ENCODE data around the gene ANKH.

Gene ANKH

DNA sequence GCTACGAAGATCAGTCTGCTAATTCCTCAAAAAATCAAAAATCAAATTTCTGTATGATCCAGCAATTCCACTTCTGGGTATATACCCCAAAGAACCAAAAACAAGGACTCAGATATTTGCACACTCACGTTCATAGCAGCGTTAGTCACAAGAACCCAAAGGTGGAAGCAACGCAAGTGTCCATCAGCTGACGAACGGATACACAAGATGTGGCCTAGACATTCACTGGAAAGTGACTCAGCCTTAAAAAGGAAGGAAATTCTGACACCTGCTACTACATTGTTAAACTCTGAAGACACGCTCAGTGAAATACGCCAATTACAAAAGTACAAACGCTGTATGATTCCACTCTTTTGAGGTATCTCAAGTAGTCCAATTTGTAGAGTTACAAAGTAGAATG is 113.7 kb downstream of the ANKH start:
- no peak for DNase-seq

DNA sequence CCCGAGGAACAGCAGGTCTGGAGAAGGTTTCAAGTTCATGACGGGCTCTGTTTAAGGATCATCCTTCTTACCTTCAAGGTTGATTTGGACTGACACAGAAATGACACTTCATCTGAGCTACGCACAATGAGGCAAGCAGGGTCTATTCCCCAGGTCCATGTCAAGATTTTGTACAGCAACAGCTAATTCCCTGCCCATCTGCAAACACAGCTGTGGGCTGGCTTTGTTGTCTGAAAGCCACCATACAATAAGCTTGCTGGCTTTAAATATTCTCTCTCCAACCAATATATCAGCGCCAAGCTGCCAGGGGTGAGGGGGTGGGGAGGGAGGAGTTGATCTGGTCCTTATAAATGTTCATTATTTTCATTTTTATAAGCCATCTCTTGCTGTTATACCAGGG is 115.1 kb downstream of the ANKH start:
- DNase-seq, result no peak

DNA sequence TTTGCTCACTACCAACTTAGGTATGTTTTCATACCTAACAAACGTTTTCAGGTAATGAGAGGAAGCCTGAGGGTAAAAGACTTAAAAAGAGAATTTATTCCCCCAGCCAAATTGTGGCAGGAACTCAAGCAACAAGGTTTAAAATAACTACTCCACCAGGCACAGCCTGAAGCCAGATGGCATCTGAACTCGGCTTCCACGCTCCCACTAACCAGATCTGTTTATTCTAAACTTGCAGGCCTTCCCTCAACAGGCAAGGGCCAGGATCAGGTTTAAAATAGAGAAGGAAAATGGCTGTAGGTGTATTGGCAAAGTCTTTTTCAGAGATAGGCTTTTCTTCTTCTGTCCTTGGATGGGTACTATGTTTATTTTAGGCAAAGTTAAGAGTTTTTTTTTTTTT is 117.6 kb downstream of the ANKH start:
- peak; percentile 61 to 88 for DNase-seq

DNA sequence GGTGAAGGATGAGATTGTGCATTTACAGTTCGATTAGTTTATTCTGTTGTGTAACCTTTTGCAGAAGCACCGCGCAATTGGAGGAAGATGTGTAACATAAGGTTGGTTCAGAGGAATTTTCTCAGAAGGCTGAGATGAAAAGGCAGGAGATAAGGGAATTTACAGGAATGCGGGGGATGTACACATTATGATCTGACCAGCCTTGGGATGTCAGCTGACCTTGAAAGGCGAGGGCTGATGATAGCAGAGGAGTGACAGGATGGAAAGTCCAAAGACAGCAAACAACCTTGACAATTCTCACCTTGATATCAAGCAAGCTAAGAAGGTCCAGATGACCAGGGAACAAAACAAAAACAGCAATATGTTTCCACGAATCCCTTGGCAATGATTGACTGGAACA is 118.3 kb downstream of the ANKH start:
- DNase-seq, result no peak

DNA sequence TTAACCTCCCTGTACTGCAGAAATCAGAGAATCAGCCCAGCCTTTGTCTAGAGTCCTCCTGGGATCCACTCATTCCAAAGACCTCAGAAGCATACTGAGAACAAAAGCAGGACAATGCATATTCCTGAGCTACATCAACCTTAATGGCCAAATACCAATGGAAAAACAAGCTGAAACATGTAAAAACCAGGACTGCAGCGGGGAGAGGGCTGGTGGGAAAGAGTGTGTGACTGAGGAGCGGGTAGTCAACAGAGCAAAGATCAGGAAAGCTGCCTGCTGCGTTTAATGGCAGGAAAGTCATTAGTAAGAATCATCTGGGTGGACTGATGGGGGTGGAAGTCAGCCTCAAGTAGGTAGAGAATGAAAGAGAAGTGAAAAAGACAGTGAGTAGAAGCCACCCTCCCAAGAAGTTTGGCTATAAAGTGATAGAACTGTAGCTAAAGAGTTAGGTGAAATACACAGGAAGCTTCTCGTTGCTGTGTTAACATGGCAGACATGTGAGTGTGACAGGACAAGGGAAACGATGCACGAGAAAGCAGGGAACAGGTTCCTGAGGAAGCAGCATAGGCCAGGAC is 119.0 kb downstream of the ANKH start:
- DNase-seq, result no peak

DNA sequence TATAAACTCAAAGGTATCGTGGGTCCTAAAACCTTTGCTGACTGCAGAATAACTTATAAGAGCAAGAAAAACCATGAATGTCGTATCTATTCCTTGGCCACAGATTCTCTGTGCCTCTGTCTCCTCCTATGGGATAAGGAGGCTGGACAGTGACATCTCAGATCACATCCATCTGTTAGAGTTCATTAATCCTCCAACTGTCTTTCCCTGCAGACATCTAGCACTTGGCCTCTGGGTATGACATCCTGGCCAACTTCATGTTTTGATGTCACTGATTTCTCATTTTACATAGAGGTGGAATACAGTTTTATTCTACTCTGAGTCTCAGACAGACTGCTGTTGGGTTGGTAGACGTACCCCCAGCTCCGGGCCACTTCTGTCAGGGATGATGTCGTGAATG is 120.9 kb downstream of the ANKH start:
- no peak for DNase-seq

DNA sequence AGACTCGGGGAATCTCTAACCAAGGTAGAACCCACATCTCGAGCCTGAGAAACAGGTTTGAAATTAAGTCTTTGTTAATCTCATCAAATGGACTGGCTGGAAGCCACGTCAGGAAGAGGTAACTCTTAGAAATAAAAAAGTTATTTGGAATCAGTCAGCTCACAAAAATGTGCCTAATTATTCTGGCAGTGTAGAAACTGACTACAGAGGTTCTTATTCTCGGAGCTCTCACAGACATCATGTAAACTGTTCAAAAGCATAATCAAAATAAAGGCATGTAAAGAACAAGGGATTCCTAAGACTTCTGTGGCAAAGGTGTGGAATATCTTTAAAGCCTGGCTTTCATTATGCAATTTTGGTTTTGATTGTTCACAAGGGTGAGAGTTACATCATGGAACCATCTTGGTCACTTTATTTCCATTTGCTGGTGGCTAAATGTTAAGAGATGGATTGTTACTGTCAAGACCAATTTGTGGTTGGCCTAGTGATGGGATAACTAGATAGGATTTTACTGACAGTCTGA is 121.9 kb downstream of the ANKH start:
- no peak for DNase-seq

DNA sequence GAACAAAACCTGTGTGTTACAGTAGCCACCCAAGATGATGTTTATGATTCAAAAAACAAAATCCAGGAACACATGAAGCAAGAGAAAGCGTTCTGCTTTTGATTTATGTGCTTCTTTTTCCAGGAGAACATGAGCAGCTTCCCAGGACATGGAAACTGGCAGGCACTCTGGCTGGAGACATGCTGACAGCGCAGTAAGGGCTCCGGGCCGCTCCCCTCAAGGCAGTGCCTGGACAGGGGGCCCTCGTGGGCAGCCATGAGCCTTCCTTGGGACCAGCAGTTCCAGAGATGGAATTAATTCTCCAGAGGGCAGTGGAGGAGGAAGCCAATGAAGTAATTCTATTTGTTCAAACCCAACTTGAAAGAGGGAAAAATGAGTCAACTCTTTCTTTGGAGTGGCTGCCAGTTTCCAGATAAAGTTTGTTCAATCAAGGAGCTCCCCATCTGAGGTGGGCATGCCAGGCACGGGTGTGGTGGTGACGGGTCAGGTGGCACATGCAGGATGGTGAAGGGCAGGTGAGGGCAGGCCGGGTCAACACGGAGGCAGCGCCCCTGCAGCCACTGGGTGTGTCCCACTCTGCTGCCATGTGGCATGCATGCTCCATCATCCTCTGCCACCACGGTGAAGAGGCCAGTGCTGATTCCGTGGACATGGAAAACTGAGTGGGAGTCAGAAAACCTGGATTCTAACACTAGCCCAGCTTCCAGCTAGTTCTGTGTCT is 123.2 kb downstream of the ANKH start:
- no peak for DNase-seq

DNA sequence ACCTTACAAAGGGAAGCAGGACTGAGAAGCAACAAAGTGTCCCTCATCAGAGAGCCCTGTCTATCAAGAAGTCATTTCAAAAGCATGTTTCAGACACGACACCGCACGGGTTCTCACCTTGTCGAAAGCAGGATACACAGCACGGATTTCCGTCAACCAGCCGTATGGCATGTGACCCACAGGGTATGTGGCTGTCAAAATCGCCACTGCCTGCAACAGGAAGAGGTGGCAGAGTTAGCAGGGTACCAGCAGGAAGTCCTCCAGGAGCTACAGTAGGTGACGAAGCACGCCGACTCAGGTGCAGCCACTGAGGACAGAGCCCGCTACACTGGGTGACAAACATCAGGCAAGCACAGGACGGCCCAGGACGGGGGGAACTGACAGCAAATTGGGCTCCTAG is 125.8 kb downstream of the ANKH start:
- DNase-seq, result no peak

DNA sequence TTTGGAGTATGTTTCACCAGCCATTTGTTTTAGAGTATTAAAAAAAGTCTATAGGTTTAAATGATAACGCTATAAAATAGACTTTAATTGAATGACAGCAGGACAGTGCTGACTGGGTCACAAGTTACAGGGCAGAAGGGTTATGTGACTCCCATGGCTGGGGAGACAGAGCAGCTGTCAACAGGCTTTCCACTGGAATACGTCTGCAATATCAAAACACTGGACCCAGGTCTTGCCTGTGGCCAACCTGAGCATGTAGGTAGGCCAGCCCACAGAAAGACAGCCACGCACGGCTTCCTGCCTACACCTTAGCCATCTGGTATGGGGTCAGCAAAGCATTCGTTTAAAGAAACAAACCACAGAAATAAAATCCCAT is 126.4 kb downstream of the ANKH start:
- no peak for DNase-seq

DNA sequence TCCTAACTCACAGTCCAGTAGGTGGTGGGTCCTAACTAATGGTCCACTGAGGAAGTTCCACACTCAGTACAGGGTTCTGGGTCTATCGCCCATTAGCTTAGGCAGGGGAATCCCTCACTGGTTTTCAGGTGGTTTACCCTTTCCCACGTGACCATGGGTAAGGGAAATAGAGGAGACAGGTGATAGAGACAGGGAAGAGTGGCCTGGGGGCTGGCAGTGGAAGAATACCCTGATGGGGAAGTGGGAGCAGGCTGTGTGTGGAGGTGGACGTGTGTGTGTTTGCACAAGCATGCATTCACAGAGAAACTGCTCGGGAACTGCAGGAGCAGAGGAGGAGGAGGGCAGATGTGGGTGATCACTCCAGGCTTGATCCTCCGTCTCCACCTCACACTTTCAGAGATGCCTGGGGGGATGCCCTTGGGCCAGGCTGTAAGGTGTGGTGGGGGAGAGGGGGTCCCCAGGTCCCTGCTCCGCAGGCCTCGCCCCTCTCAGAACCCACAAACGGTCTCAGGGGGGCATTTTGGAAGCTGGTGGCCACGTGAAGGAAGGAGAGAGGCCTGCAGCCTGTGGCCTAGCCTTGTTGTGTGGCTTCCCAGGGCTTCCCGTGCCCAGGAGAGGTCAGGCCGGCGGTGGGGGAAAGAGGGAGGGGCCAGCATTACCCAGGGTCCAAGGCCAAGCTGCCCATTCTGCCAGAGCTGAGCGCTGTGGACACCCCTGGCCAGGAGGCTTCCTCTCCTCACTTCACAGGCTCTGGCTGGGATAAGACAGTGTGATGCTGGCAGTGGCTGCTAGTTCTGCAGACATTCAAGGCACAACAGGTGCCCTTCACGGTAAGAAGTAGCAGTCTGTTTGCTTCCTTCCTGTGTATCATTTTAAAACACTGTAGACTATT is 127.0 kb downstream of the ANKH start:
- no peak for DNase-seq

DNA sequence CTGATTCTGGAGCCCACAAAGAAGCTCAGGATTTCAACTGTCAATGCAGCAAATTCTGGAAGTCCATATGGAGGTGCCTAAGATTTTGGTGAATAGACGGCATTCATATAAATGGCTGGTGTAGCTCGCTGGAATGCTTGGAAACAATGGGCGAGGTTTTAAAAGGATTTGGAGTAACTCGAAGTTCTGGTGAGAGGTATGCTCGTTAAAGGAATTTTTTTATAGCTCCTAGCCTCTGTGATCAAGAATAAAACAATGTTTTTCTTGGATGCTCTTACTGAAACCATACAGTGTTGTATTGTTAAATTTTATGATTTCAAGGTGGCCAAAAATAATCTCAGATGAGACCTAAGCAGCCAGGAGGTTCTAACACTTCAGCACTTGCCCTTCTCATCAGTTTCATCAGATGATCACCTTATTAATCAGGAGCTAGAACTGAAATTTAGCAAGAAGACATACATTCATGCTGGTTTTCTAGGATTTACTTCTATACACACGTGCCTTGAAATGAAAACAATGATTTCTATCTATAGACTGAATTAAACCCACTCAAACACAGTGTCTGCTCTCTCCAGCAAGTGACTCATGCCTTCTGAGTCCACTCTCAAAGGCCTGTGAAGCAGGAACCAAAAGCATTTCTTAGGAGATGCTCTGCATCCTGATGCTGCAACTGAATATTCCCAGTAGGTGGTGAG is 127.8 kb downstream of the ANKH start:
- DNase-seq, result no peak

DNA sequence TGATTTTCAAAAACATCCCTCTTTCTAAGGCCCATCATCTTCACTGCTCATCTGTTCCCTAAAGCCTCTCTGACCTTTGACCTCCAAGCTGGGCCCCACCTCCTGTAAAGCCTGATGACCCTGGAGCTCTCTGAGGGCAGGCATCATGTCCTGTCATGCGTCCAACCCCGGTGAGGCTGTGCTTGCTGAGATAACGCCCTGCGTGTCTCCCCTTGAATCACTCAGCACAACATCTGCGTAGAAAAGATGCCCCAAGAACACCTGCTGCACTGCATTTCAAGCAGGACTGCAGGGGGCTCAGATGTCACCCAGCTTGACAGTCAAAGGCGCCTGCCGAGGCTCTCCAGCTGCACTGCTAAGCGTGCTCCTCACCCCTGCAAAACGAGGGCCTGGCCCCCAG is 129.1 kb downstream of the ANKH start:
- DNase-seq, result no peak

DNA sequence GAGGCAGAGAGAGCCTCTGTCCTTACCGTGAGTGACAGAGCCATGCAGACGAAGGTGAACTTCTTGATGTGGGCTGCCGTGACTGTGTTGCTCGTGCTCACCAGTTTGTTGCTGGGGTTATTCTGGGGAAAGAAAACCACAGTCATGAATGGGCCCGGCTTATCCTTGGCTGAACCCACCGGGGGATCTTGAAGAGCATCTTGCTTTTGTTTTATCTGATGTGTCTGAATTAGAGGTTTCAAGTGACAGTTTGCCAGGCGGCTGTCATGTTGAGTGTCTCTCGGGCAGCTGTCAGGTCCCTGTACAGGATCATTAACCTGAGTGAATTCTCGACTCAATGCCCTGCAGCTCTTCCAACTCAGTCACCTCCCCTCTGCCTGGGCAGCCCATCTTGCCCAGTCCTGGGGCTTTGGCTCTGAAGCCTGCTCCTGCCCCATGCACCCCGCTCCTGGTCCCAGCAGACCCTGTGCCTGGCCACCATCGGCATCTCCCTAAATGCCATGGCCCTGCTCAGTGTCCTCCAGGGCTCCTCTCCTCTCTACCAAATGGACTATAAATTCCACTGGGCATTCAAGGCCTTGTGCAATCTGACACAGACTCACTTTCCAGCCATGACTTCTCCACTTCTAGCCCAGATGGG is 129.7 kb downstream of the ANKH start:
- DNase-seq, result no peak

DNA sequence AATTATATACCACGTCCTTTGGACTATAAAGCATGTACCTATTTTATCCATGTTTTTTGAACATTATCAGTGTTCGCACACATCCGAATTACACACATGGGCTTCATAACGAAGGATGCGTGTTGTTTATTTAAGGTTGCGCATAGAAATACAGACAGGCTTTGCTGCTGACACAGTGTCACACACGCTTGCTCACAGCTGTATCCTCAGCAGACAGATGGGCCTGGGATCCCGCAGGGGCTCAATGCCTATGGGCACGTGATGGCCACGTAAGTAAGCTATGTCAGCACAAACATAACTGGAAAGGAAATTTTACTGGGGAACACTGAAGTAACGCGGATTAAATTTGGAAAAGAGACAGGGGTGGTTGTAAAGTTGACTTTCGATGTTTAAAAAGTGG is 130.4 kb downstream of the ANKH start:
- DNase-seq, result no peak

DNA sequence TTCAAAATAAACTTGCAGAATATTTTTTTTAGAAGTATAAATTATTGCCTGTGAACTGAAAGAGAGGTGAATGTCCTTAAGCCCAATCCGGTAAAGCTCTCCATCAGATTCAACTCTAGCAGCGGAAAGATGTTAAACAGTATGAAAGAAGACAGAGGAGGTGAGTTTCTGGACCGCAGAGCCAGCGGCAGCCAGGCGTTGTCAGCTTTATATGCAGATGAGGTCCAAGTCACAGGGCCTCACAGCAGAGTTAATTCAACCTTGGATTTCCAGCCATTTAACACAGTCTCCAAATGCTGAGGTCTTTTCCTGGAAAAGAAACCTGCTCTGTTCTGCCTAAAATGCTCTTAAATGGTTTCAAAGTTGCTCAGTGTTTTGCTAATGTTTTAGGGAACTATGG is 131.6 kb downstream of the ANKH start:
- no peak for DNase-seq

DNA sequence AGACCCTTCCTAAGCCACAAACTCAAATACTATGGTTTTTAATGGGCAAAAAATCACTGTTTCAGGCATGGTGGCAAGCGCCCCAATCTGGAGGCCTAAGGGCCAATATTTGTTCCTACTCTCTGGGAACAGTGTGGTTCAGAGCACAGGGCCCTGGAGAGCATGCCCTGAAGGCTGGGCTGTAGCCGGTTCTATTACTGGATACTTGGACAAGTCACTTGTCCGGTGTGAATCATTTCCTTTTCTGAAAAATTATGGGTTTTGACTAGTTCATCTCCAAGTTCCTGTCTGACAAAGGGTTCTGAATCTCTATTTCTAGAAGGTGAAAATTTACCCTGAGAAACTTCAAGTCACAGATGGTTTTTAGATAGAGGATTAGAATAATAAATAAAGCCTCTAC is 132.0 kb downstream of the ANKH start:
- no peak for DNase-seq

DNA sequence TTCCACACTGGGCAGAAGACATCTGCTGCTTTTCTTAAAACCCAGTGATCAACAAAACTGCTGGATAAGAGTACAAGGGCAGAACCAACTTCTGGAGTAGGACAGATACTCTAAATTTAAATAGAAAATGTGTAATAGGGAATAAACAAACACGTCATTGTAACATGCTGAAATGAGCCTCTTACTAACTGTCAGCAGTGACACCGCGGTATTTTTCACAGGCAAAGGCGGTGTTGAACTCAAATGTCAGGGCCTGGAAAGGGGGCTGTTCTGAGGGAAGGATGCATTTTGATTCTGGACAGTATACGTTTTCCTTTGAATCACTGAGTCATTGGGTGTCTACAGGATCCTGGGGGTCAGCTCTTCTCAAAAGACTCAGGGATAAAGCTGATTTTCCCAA is 133.5 kb downstream of the ANKH start:
- DNase-seq, result no peak

DNA sequence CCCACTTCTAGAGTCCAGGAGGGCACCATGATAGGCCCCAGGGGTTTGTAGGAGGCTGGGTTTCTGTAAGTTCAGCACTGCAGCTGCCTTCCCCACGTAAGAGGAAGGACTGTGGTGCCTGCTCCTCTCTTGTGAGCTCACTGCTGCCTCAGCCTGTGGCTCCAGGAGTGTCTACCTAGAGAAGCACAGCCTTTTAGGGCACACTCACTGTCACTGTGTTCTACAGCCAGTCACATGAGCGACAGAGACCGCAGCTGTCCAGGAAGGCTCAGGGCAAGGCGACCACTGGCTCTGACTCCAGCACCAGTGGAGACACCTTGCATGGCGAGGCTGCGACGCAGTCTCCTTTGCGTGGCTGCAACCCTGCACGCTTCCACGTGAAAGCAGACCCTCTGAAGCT is 134.3 kb downstream of the ANKH start:
- no peak for DNase-seq

DNA sequence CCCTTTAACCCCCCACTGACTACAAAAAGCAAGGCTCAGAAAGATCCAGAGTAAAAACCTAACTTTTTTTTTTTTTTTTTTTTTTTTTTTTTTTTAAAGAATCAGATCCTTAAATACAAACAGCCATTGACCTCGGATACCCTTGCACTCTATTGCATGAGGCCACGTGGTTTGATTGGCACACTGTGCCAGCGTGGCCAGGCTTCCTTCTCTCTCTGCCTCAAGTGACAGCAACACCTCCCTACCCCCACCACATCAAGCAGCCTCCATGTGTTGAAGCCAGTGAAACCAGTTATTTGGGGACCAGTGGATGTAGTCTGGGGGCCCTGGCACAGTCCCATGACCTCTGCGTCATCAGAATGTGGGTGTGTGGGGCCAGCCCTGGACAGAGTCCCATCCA is 135.6 kb downstream of the ANKH start:
- DNase-seq, result no peak

DNA sequence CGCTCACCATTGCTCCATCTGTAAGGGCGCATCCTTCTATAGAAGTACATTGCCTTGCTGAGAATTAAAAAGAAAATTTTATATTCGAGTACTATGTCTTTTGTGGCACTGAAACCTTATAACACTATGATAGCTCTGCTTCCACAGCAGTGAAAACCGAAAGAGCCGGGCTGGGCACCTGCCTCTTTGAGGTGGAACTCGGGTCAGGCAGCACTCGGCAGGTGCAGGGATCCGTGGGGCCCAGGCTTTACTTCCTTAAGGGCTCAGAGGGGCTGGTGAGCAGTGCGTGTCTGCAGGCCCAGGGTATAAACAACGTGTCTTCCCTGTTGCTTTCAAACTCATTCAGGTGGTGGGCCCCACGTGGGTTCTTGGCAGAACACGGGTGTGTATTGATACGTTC is 137.2 kb downstream of the ANKH start:
- DNase-seq, result no peak

DNA sequence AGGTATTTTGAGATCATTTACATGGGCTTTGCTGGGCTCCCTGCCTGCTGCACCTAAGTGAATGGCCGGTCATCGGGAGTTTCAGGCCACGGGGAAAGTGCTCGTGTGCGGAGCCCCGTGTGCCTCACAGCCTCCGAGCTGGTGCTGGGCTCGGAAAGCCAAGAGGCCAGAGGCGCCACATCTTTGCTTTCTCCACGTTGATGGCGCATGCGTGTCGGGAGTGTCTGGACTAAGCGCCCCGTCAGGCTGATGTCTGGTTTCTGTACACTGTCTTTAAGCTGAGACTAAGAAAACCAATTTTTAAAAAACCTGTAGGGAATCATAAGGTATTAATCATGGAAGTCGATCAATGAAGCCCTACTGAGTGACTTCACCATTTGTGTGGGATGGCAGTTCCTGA is 137.9 kb downstream of the ANKH start:
- DNase-seq, result no peak

DNA sequence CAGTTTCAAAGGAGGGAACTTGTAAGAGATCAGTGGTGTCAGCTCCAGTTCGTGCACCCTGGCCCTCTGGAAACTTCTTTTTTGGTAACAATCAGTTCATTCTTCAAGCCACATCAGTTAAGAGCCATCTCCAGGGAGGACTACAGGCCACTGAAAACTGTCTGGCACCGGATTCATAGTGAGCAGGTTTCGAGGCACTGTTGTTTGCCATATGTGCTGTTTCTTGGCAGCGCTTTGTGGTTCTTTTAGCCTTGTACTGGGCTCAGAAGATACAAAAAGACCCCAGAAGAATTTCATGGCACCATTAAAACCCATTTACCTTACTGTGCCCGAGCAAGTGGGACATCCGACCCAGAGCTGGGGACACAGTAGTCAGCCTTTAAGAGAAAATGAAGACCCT is 138.6 kb downstream of the ANKH start:
- no peak for DNase-seq
